OCI-LY1 (cell line): ENCODE results near the gene ANKRD53.

ENCODE experiments used
- CTCF ChIP-seq: fragments of 200-600 bp; sonication (generic), shearing (Covaris generic); IDR thresholded peaks from 2 replicates; pipeline ENCODE4 v1.5.1; 2017; ENCODE audit warnings: mild to moderate bottlenecking, antibody characterized with exemption, low read length, moderate library complexity, mixed read lengths
- EZH2 ChIP-seq: fragments of 200-600 bp; sonication (generic), shearing (Covaris generic); IDR thresholded peaks from 2 replicates; pipeline ENCODE4 v1.8.0; 2017; ENCODE audit warnings: borderline replicate concordance, mixed run types, mild to moderate bottlenecking, antibody characterized with exemption, low read length, moderate library complexity, mixed read lengths

GRCh38 chr2:70994009-70994698, 15.7 kb downstream of the ANKRD53 start:
- TF ChIP-seq CTCF: no peak
- no peak for TF ChIP-seq EZH2
